Esophagus muscularis mucosa (tissue), 4 donors: Measurements from ENCODE around the gene VAV1. TPM values are rescaled to one million over a fixed set of nuclear protein-coding genes. Genes with fewer than 3 reads are reported as not detected.
A peak's percentile ranks its signal among the peaks of the same experiment; 100 is the strongest.
"Not testable (repeated sequence)": the region's sequence is repeated elsewhere in the genome, so short reads cannot be mapped to it uniquely, and the experiment has no call there.

Experiments
- DNase-seq: peaks from one replicate; pipeline ENCODE4 v3.0.0-alpha.2; 2017; ENCODE audit errors: extremely low spot score
- H3K27ac ChIP-seq, 4 donors: fragments of 200-600 bp; sonication (generic); replicated peaks in 1 of 4; 1 replicate in 3 of 4; 2 replicates in 1 of 4; pipeline ENCODE4 v1.5.1; 2016 to 2019; ENCODE audit warnings: mild to moderate bottlenecking in 1 of 4
- H3K27me3 ChIP-seq, 4 donors: fragments of 200-600 bp; sonication (generic); one replicate each; pipeline versions ENCODE4 v1.5.1 to v1.6.0; 2016 to 2019
- H3K36me3 ChIP-seq, 4 donors: fragments of 200-600 bp; sonication (generic); one replicate each; pipeline ENCODE4 v1.5.1; 2016 to 2019
- H3K4me1 ChIP-seq, 4 donors: fragments of 200-600 bp; sonication (generic); one replicate each; pipeline ENCODE4 v1.5.1; 2016 to 2019
- H3K4me3 ChIP-seq, 4 donors: fragments of 200-600 bp; sonication (generic); 1 replicate in 2 of 4; 2 replicates in 2 of 4; pipeline ENCODE4 v1.5.1; 2016 to 2019; ENCODE audit warnings: mild to moderate bottlenecking in 4 of 4, moderate library complexity in 1 of 4
- H3K9me3 ChIP-seq, 4 donors: fragments of 200-600 bp; sonication (generic); 1 replicate in 3 of 4; 2 replicates in 1 of 4; pipeline ENCODE4 v1.5.1; 2016 to 2019
- CTCF ChIP-seq, 3 experiments: fragments of 200-600 bp in 2 of 3; fragments of 450-650 bp in 1 of 3; sonication (generic) in 2 of 3; IDR thresholded peaks; one replicate each; pipeline ENCODE4 v1.5.1; 2017 to 2019; ENCODE audit warnings: antibody characterized with exemption in 3 of 3, mild to moderate bottlenecking in 2 of 3, moderate library complexity in 1 of 3
- EP300 ChIP-seq: sonication (generic); formaldehyde crosslinking; IDR thresholded peaks from one replicate; pipeline ENCODE4 v1.6.1; 2017; ENCODE audit warnings: antibody characterized with exemption
- POLR2A ChIP-seq: fragments of 450-650 bp; IDR thresholded peaks from one replicate; pipeline ENCODE4 v1.6.1; 2017; ENCODE audit warnings: antibody characterized with exemption, moderate library complexity, mild to moderate bottlenecking, low read depth
- POLR2AphosphoS5 ChIP-seq, 2 donors: sonication (generic); formaldehyde crosslinking; IDR thresholded peaks; one replicate each; pipeline ENCODE4 v1.6.1; 2017; ENCODE audit warnings: antibody characterized with exemption in 2 of 2
- WGBS: methylation state at CpG from one replicate; pipeline ENCODE4 v1.1.5; 2018; 5-methylcytosine and 5-hydroxymethylcytosine counted together
- intact Hi-C: fragments of 100-400 bp; cut with DNase I; formaldehyde crosslinking; loops from one replicate; pipeline ENCODE4 v1.15.1; 2023
- total RNA-seq, 4 donors: library from RNA; depleted of rRNA; stranded (reverse); fragments of >200 nt; gene quantifications; one replicate each; pipeline versions ENCODE4 v1.1.0 to v1.2.1, GENCODE V29; 2016

VAV1 gene
- total RNA-seq, 4 donors from 2014 or later, result 2.9 to 8.0 (median 4.1) TPM

GRCh38 chr19:6760606-6761005 lies 11.9 kb upstream of the VAV1 start:
- intact Hi-C loops, result no loop called here
- DNase-seq, result no peak
- Histone ChIP-seq H3K4me3 (no peak overlapping the region), H3K27ac (no peak overlapping the region), H3K4me1 (no peaks in the 10 kb centered on the region), H3K27me3 (peaks cover 0 to 39% (median 0%) of the 10 kb centered on the region in 4 donors), H3K9me3 (no peaks in the 10 kb centered on the region), H3K36me3 (no peaks in the 10 kb centered on the region)
- WGBS, result 91% methylated on average over 12 of the region's 17 CpGs
- no peak for TF ChIP-seq POLR2A
- TF ChIP-seq POLR2AphosphoS5 (IDR thresholded peaks at IDR 0.05), result no peak
- no peak for TF ChIP-seq CTCF (IDR thresholded peaks at IDR 0.05)
- TF ChIP-seq EP300, result no peak

DNA sequence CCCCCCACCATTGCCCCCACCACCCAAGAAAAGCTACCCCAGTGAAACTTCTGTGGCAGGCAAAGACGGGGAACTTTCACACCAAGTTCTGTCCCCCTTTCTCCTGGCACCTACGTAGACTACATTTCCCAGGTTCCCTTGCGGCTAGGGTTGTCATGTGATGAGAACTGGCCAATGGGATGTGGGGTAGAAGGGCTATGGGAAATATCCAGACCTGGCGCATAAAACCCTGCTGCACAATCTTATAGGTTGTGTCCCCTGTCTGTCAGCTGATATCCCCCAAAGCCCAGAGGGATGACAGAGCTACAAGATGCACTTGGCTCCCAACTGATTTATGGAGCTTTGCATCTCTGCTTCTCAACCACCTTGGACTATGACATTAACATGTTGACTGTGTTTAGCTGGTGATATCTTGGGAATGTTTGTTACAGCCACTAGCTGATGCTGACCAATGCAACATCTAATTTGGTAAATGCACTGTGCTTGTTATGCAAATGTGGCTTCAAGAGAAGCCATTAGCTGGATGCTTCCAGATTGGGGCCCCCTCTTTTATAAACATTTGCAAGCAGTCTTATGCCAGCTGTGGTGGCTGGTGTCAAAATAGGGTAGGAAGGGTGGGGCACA lies 11.3 kb upstream of the VAV1 start:
- H3K36me3 ChIP-seq, result no peaks in the 10 kb centered on the region
- WGBS, result 86% methylated on average over 4 of the region's 4 CpGs
- peaks cover 0 to 45% (median 2%) of the 10 kb centered on the region in 4 donors for H3K27me3 ChIP-seq
- no peak overlapping the region for H3K4me3 ChIP-seq
- no peak for TF ChIP-seq POLR2AphosphoS5 (IDR thresholded peaks at IDR 0.05)
- TF ChIP-seq CTCF (IDR thresholded peaks at IDR 0.05), result no peak
- no peak for TF ChIP-seq EP300
- no peak for TF ChIP-seq POLR2A
- intact Hi-C loops, result no loop called here
- H3K9me3 ChIP-seq, result no peaks in the 10 kb centered on the region
- H3K27ac ChIP-seq, result no peak overlapping the region
- DNase-seq, result no peak
- peaks cover 3 to 5% (median 4%) of the 10 kb centered on the region in 4 donors for H3K4me1 ChIP-seq

DNA sequence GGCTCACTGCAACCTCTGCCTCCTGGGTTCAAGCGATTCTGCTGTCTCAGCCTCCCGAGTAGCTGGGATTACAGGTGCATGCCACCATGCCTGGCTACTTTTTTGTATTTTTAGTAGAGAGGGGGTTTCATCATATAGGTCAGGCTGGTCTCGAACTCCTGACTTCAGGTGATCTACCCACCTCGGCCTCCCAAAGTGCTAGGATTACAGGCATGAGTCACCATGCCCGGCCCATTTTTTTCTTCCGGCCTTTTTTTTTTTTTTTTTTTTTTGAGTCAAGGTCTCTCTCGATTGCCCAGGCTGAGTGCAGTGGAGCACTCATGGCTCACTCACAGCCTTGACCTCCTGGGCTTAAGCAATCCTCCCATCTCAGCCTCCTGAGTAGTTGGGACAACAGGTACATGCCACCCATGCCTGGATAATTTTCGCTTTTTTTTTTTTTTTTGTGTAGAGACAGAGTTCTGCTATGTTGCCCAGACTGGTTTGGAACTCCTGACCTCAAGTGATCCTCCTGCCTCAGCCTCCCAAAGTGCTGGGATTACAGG lies 10.2 kb upstream of the VAV1 start:
- DNase-seq, H3K27ac ChIP-seq, H3K4me3 ChIP-seq, H3K9me3 ChIP-seq, intact Hi-C loops, H3K36me3 ChIP-seq: not testable (repeated sequence)
- peaks cover 0 to 56% (median 11%) of the 10 kb centered on the region in 4 donors for H3K27me3 ChIP-seq
- H3K4me1 ChIP-seq, result peaks cover 12 to 16% (median 14%) of the 10 kb centered on the region in 4 donors
- WGBS, result 72% methylated on average over 8 of the region's 8 CpGs

GRCh38 chr19:6765738-6766356 lies 6.7 kb upstream of the VAV1 start:
- no peak overlapping the region for H3K27ac ChIP-seq
- no peak for DNase-seq
- TF ChIP-seq CTCF (IDR thresholded peaks at IDR 0.05) (no peak), EP300 (no peak), POLR2A (no peak), POLR2AphosphoS5 (IDR thresholded peaks at IDR 0.05) (no peak)

GRCh38 chr19:6766357-6767080 lies 6.0 kb upstream of the VAV1 start:
- H3K9me3 ChIP-seq, result no peaks in the 10 kb centered on the region
- H3K27me3 ChIP-seq, result peaks cover 0 to 77% (median 20%) of the 10 kb centered on the region in 4 donors
- intact Hi-C loops, result no loop called here
- peak overlapping the region in 1 of 4 donors; percentile 28 for H3K27ac ChIP-seq
- TF ChIP-seq CTCF (IDR thresholded peaks at IDR 0.05) (no peak), POLR2A (no peak), EP300 (no peak), POLR2AphosphoS5 (IDR thresholded peaks at IDR 0.05) (no peak)
- H3K36me3 ChIP-seq, result no peaks in the 10 kb centered on the region
- peak overlapping the region; percentile 21 to 55 (median 38) for H3K4me3 ChIP-seq
- H3K4me1 ChIP-seq, result peaks cover 17 to 22% (median 21%) of the 10 kb centered on the region in 4 donors
- WGBS, result 26% methylated on average over 16 of the region's 16 CpGs
- no peak for DNase-seq

More at GRCh38 chr19:6765738-6766356, 6.7 kb upstream of the VAV1 start:
- Histone ChIP-seq H3K36me3 (no peaks in the 10 kb centered on the region), H3K27me3 (peaks cover 0 to 80% (median 20%) of the 10 kb centered on the region in 4 donors), H3K4me1 (peaks cover 17 to 22% (median 21%) of the 10 kb centered on the region in 4 donors), H3K9me3 (no peaks in the 10 kb centered on the region), H3K4me3 (no peak overlapping the region)
- WGBS, result 53% methylated on average over 5 of the region's 8 CpGs
- intact Hi-C loops, result no loop called here
